OCI-LY7 (cell line): Measurements from ENCODE around the gene GSS. TPM values are rescaled to one million over a fixed set of nuclear protein-coding genes. Genes with fewer than 3 reads are reported as not detected.

ENCODE experiments used
- BruUV-seq: library from RNA; stranded (reverse); fragments of 400-500 nt; replicated peaks from 2 replicates; lab custom pipeline; 2021; lab: Mats Ljungman, UMichigan
- CTCF ChIA-PET: fragments of 300-600 bp; sonication (Branson Sonifier 250); formaldehyde crosslinking; loops from one replicate; lab custom pipeline; 2022; ENCODE audit warnings: antibody characterized with exemption; ENCODE audit not compliant: unreplicated experiment; lab: Charles Lee
- POLR2A ChIA-PET: fragments of 300-600 bp; sonication (Branson Sonifier 250); formaldehyde crosslinking; loops from one replicate; lab custom pipeline; 2022; ENCODE audit warnings: antibody characterized with exemption; lab: Charles Lee
- DNase-seq: peaks from one replicate; pipeline ENCODE4 v3.0.0-alpha.2; 2015; ENCODE audit warnings: low spot score
- H2AFZ ChIP-seq: fragments of 200-600 bp; sonication (generic), shearing (Covaris generic); 2 replicates; pipeline ENCODE4 v1.6.1; 2014; ENCODE audit warnings: mild to moderate bottlenecking, antibody characterized with exemption, low read length, moderate library complexity
- H3K27ac ChIP-seq: fragments of 200-600 bp; sonication (generic); 2 replicates; pipeline ENCODE4 v1.5.1; 2014; ENCODE audit warnings: mixed run types, low read depth, mild to moderate bottlenecking, moderate library complexity, low read length, inconsistent platforms; ENCODE audit not compliant: poor library complexity, severe bottlenecking
- H3K36me3 ChIP-seq: fragments of 200-600 bp; sonication (generic); 2 replicates; pipeline ENCODE4 v1.6.1; 2014; ENCODE audit warnings: mild to moderate bottlenecking, antibody characterized with exemption, low read length, moderate library complexity, mixed read lengths; ENCODE audit not compliant: insufficient read depth
- H3K4me1 ChIP-seq: fragments of 200-600 bp; sonication (generic); 2 replicates; pipeline ENCODE4 v1.5.1; 2014; ENCODE audit warnings: mild to moderate bottlenecking, low read length; ENCODE audit not compliant: insufficient read depth, poor library complexity, severe bottlenecking
- H3K4me2 ChIP-seq: fragments of 200-600 bp; sonication (generic); 2 replicates; pipeline ENCODE4 v1.6.1; 2014; ENCODE audit warnings: mild to moderate bottlenecking, low read length
- H3K4me3 ChIP-seq: fragments of 200-600 bp; sonication (generic); 2 replicates; pipeline ENCODE4 v1.5.1; 2014; ENCODE audit warnings: mild to moderate bottlenecking, low read depth, low read length; ENCODE audit not compliant: poor library complexity, severe bottlenecking
- H3K79me2 ChIP-seq: fragments of 200-600 bp; sonication (generic); 2 replicates; pipeline ENCODE4 v1.6.1; 2016; ENCODE audit warnings: low read depth, mild to moderate bottlenecking, low read length, moderate library complexity, mixed read lengths; ENCODE audit not compliant: insufficient read depth
- H3K9me2 ChIP-seq: fragments of 200-600 bp; sonication (generic); 2 replicates; pipeline ENCODE4 v1.6.1; 2016; ENCODE audit warnings: mild to moderate bottlenecking, low read length, mixed read lengths; ENCODE audit not compliant: insufficient read depth
- H3K9me3 ChIP-seq: fragments of 200-600 bp; sonication (generic); 2 replicates; pipeline ENCODE4 v1.6.1; 2014; ENCODE audit warnings: mild to moderate bottlenecking, mixed run types, low read length, mixed read lengths
- H4K20me1 ChIP-seq: fragments of 200-600 bp; sonication (generic); 2 replicates; pipeline ENCODE4 v1.6.1; 2014; ENCODE audit warnings: mild to moderate bottlenecking, antibody characterized with exemption, low read length, moderate library complexity, mixed read lengths; ENCODE audit not compliant: insufficient read depth
- CTCF ChIP-seq: fragments of 200-600 bp; sonication (generic); conservative IDR thresholded peaks from 2 replicates; pipeline ENCODE4 v1.5.1; 2014; ENCODE audit warnings: mild to moderate bottlenecking, antibody characterized with exemption, low read length, moderate library complexity, mixed read lengths
- EZH2phosphoT487 ChIP-seq: fragments of 200-600 bp; sonication (generic); IDR thresholded peaks from 2 replicates; pipeline ENCODE4 v1.6.1; 2018; ENCODE audit warnings: low read depth, borderline replicate concordance, mild to moderate bottlenecking, mixed run types, antibody characterized with exemption, low read length, moderate library complexity, mixed read lengths
- intact Hi-C: fragments of 100-400 bp; cut with micrococcal nuclease; formaldehyde crosslinking; loops from one replicate; pipeline ENCODE4 v1.10.0; 2022; ENCODE audit not compliant: unreplicated experiment
- total RNA-seq, 2 experiments: library from RNA; depleted of rRNA in 1 of 2; stranded (reverse); fragments of >200 nt in 1 of 2; shearing (Covaris generic) in 1 of 2; gene quantifications; 2 replicates each; pipeline ENCODE4 v1.2.3, GENCODE V29; 2014 to 2022

Gene GSS
- total RNA-seq, 2 experiments from 2014 or later = 78.7 to 91.4 TPM

DNA sequence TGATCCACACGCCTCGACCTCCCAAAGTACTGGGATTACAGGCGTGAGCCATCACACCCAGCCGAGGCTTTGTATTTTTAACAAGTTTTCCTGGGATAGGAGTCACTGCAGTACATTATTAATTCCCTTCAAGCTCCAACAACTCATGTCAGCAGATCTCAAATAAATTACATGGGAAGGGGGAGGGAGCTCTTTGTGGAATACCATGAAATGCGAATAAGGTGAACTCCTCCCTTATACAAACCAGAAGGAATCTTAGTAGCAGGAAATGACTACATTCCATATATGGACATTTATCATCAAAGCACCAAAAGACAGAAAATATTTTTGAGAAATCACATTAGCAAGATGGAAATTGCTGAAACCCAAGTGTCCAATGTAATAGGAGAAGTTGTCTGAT, 2.9 kb downstream of the GSS start:
- POLR2A ChIA-PET = interaction anchor here (0.5 to 2.0 kb wide), 4 partner anchors 11 to 487 kb away, joined by 3 to 9 read pairs (median 4); no protein-coding TSS in a partner anchor
- Histone ChIP-seq H3K4me2 (peak overlapping the region; percentile 35; the same call in 1 of the 2 replicates), H3K4me1 (peaks cover 78% of the 10 kb centered on the region), H3K79me2 (peaks cover 13% of the 10 kb centered on the region; the same call in 1 of the 2 replicates), H3K36me3 (peaks cover 24% of the 10 kb centered on the region), H3K4me3 (no peak overlapping the region), H2AFZ (no peak overlapping the region), H3K27ac (peak overlapping the region; percentile 92), H3K9me3 (no peaks in the 10 kb centered on the region), H4K20me1 (no peaks in the 10 kb centered on the region), H3K9me2 (no peaks in the 10 kb centered on the region)
- intact Hi-C loops = loop anchor here (10.0 kb wide), 1 partner anchor 142 kb away; the partner anchor contains the start of gene TRPC4AP
- TF ChIP-seq CTCF = no peak
- TF ChIP-seq EZH2phosphoT487 = no peak
- DNase-seq = no peak
- no TSS peak for BruUV-seq
- CTCF ChIA-PET = interaction anchor here (0.5 to 1.3 kb wide), 3 partner anchors 69 to 740 kb away, joined by 3 to 7 read pairs (median 4); no protein-coding TSS in a partner anchor

GRCh38 chr20:34951652-34952051, 4.0 kb downstream of the GSS start:
- no TSS peak for BruUV-seq
- no peak for DNase-seq
- H3K9me3 ChIP-seq = no peaks in the 10 kb centered on the region
- TF ChIP-seq EZH2phosphoT487 (no peak), CTCF (no peak)
- H3K36me3 ChIP-seq = peaks cover 33% of the 10 kb centered on the region
- H2AFZ ChIP-seq = peak overlapping the region; percentile 45; the same call in 1 of the 2 replicates
- POLR2A ChIA-PET = interaction anchor here (0.6 to 2.0 kb wide), 8 partner anchors 8 to 326 kb away, joined by 3 to 10 read pairs (median 4); partner anchors contain the start of gene MMP24OS
- CTCF ChIA-PET = interaction anchor here (0.7 to 1.3 kb wide), 5 partner anchors 19 to 77 kb away, joined by 3 to 8 read pairs (median 4); partner anchors contain the start of gene ACSS2
- peaks cover 13% of the 10 kb centered on the region; the same call in 1 of the 2 replicates for H3K79me2 ChIP-seq
- intact Hi-C loops = loop anchor here (10.0 kb wide), 1 partner anchor 143 kb away; the partner anchor contains the start of gene TRPC4AP
- peak overlapping the region; percentile 54 for H3K4me3 ChIP-seq
- H3K9me2 ChIP-seq = no peaks in the 10 kb centered on the region
- H3K4me1 ChIP-seq = peaks cover 69% of the 10 kb centered on the region
- peak overlapping the region; percentile 85 for H3K4me2 ChIP-seq
- H4K20me1 ChIP-seq = no peaks in the 10 kb centered on the region
- H3K27ac ChIP-seq = peak overlapping the region; percentile 92
